Measurements from ENCODE around the gene KIF20B. TPM values are rescaled to one million over a fixed set of nuclear protein-coding genes. Genes with fewer than 3 reads are reported as not detected.

The KIF20B gene
- total RNA-seq, 1 experiment from 2014 or later, result 48.1 TPM

DNA sequence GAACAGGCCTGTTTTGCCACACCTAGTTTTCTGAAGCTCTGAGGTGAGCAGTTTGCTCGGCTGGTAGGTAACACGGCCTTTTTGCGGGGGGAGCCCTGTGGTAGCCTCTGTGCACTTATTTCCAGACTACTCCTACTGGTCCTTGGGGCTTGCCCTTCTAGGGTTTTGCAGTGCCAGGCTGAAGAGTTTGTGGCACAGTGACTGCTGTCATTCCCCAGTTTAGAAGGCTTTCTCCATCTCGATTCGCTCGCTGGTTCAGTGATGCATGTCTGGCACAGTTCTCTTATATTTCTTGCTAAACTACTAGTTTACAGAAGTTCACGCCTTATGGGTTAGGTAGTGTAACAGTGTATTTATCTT lies 711 bp downstream of the KIF20B start:
- peak; percentile 30 for DNase-seq (ENCODE audit: low read depth, low spot score)
- Histone ChIP-seq H3K36me3 (ENCODE audit: control insufficient read depth, insufficient read depth, low read length) (no peaks in the 10 kb centered on the region; the same call in none of the 2 replicates), H3K27ac (ENCODE audit: low read length) (peak overlapping the region; percentile 96), H3K27me3 (ENCODE audit: control insufficient read depth, insufficient read depth, low read length) (no peaks in the 10 kb centered on the region), H3K4me1 (ENCODE audit: control insufficient read depth, insufficient read depth, low read length) (peaks cover 19% of the 10 kb centered on the region), H3K9me3 (ENCODE audit: control insufficient read depth, insufficient read depth, low read depth, low read length) (no peaks in the 10 kb centered on the region), H3K4me3 (ENCODE audit: low read depth in 2 of 2, low read length in 2 of 2) (peak overlapping the region; percentile 70 to 86)
- BruUV-seq (replicated peaks), result no TSS peak
- ChIA-PET POLR2A (no interaction called here), CTCF (no interaction called here)
- no peak for TF ChIP-seq TCF7L2 (IDR thresholded peaks at IDR 0.05; ENCODE audit: low read depth, low read length)
- TF ChIP-seq REST (IDR thresholded peaks at IDR 0.05; ENCODE audit: insufficient read depth in 1 of 2, low read depth in 2 of 2, low read length in 1 of 2), result no peak
- TF ChIP-seq CTCF (IDR thresholded peaks at IDR 0.05), result no peak
- no peak for TF ChIP-seq POLR2AphosphoS5 (IDR thresholded peaks at IDR 0.05; ENCODE audit: low read depth, low read length)
- TF ChIP-seq SIN3A (IDR thresholded peaks at IDR 0.05; ENCODE audit: borderline replicate concordance, insufficient read depth, low read depth, low read length), result no peak
- intact Hi-C loops (cut with micrococcal nuclease; ENCODE audit: unreplicated experiment) (loop anchor here (5.0 kb wide), 1 partner anchor 280 kb away; no protein-coding TSS in a partner anchor), in situ Hi-C loops (cut with HindIII; ENCODE audit: low pct_unique_long_range_greater_than_20kb, low sequenced_read_pairs) (no loop called here)
- peak; percentile 43; the same call in 1 of the 2 replicates for ATAC-seq

- Histone ChIP-seq H3K9me3 (ENCODE audit: control insufficient read depth, insufficient read depth, low read depth, low read length) (no peaks in the 10 kb centered on the region), H3K27ac (ENCODE audit: low read length) (peak overlapping the region; percentile 8; the same call in 1 of the 2 replicates), H3K4me1 (ENCODE audit: control insufficient read depth, insufficient read depth, low read length) (peaks cover 15% of the 10 kb centered on the region), H3K27me3 (ENCODE audit: control insufficient read depth, insufficient read depth, low read length) (no peaks in the 10 kb centered on the region), H3K36me3 (ENCODE audit: control insufficient read depth, insufficient read depth, low read length) (peaks cover 2% of the 10 kb centered on the region), H3K4me3 (ENCODE audit: low read depth in 2 of 2, low read length in 2 of 2) (no peak overlapping the region)
- CTCF ChIA-PET, result no interaction called here
- BruUV-seq (replicated peaks), result no TSS peak
- TF ChIP-seq REST (IDR thresholded peaks at IDR 0.05; ENCODE audit: insufficient read depth in 1 of 2, low read depth in 2 of 2, low read length in 1 of 2) (no peak), CTCF (IDR thresholded peaks at IDR 0.05) (no peak), TCF7L2 (IDR thresholded peaks at IDR 0.05; ENCODE audit: low read depth, low read length) (no peak)
- ATAC-seq (no peak), DNase-seq (ENCODE audit: low read depth, low spot score) (no peak)
- POLR2A ChIA-PET, result no interaction called here
- intact Hi-C loops (cut with micrococcal nuclease; ENCODE audit: unreplicated experiment), result no loop called here
- in situ Hi-C loops (cut with HindIII; ENCODE audit: low pct_unique_long_range_greater_than_20kb, low sequenced_read_pairs), result no loop called here
Measured at GRCh38 chr10:89705466-89705865, 4.1 kb downstream of the KIF20B start.
